ENCODE results near the gene TMX4.

TMX4 gene

DNA sequence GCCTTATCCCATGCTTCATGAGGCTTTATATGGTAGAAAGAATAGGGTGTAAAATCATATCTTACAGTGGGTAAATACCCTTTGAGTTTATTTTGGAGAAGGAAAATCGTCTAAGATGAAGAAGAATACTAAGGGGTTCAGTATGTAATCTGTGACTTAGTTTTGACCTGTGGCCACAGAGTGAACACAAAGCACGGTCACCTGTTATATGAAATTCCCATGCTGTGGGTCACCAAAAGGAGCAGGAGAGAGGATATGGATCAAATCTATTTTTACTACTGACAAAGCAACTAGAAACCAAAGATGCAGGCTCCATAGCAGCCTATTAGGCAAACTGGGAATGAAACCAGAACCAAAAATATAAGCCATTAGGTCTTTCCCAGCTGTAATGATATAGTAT, 75.7 kb downstream of the TMX4 start:
- no peak for DNase-seq (ENCODE audit: low read depth, low spot score)
- POLR2A ChIA-PET = no interaction called here
- CTCF ChIA-PET = interaction anchor here (2.7 kb wide), 1 partner anchor 778 kb away, joined by 12 read pairs; no protein-coding TSS in a partner anchor
- no peak overlapping the region for H3K4me3 ChIP-seq (ENCODE audit: low read depth, low read length)
- TF ChIP-seq, protein P1, sequence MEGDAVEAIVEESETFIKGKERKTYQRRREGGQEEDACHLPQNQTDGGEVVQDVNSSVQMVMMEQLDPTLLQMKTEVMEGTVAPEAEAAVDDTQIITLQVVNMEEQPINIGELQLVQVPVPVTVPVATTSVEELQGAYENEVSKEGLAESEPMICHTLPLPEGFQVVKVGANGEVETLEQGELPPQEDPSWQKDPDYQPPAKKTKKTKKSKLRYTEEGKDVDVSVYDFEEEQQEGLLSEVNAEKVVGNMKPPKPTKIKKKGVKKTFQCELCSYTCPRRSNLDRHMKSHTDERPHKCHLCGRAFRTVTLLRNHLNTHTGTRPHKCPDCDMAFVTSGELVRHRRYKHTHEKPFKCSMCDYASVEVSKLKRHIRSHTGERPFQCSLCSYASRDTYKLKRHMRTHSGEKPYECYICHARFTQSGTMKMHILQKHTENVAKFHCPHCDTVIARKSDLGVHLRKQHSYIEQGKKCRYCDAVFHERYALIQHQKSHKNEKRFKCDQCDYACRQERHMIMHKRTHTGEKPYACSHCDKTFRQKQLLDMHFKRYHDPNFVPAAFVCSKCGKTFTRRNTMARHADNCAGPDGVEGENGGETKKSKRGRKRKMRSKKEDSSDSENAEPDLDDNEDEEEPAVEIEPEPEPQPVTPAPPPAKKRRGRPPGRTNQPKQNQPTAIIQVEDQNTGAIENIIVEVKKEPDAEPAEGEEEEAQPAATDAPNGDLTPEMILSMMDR (IDR thresholded peaks at IDR 0.05; ENCODE audit: insufficient read depth, low read length, missing control alignments) = no peak

DNA sequence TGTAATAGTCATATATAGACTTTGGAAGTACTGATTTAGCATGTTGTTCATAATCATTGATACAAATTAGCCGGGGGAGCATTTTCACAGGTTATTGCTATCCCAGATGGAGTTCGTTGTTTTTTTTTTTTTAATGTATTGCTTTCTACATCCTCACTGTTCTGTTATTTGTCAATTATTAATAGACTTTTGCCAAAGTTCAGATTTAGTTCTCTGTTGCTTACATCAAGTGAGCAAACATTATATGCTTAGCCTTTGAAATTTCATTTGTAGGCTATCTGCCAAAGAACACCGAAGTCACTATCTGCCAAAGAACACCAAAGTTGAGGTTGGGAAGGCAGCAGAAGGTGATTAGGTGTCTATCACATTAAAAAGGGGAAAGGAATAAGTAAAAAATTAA, 79.2 kb downstream of the TMX4 start, which contains the start of gene HAO1:
HAO1 (minus strand) TSS at position 118 of the 400 bp plus-strand sequence; CDS start at position 82, 36 bp downstream.
- DNase-seq (ENCODE audit: low read depth, low spot score) = no peak
- ChIA-PET POLR2A (no interaction called here), CTCF (interaction anchor here (1.3 to 1.4 kb wide), 3 partner anchors 49 to 781 kb away, joined by 3 to 15 read pairs (median 4); no protein-coding TSS in a partner anchor)
- H3K4me3 ChIP-seq (ENCODE audit: low read depth, low read length) = no peak within 1 kb of the TSS
- TF ChIP-seq, protein P1 (IDR thresholded peaks at IDR 0.05; ENCODE audit: insufficient read depth, low read length, missing control alignments) = no peak

- no peak for DNase-seq (ENCODE audit: low read depth, low spot score)
- POLR2A ChIA-PET = no interaction called here
- no peak overlapping the region for H3K4me3 ChIP-seq (ENCODE audit: low read depth, low read length)
- TF ChIP-seq, protein P1 (IDR thresholded peaks at IDR 0.05; ENCODE audit: insufficient read depth, low read length, missing control alignments) = no peak
- CTCF ChIA-PET = interaction anchor here (6.3 to 11.4 kb wide), 2 partner anchors 50 to 782 kb away, joined by 73 to 290 read pairs; no protein-coding TSS in a partner anchor
Observed at GRCh38 chr20:7939663-7940062, 79.9 kb downstream of the TMX4 start.

GRCh38 chr20:7938058-7938457, 81.5 kb downstream of the TMX4 start:
- POLR2A ChIA-PET = no interaction called here
- CTCF ChIA-PET = interaction anchor here (0.6 to 11.4 kb wide), 16 partner anchors 11 to 1798 kb away, joined by 3 to 290 read pairs (median 8); no protein-coding TSS in a partner anchor
- no peak overlapping the region for H3K4me3 ChIP-seq (ENCODE audit: low read depth, low read length)
- no peak for DNase-seq (ENCODE audit: low read depth, low spot score)
- TF ChIP-seq, protein P1 (IDR thresholded peaks at IDR 0.05; ENCODE audit: insufficient read depth, low read length, missing control alignments) = no peak

GRCh38 chr20:7937328-7937727, 82.2 kb downstream of the TMX4 start:
- H3K4me3 ChIP-seq (ENCODE audit: low read depth, low read length) = no peak overlapping the region
- ChIA-PET CTCF (interaction anchor here (0.6 to 11.4 kb wide), 35 partner anchors 7 to 1797 kb away, joined by 3 to 290 read pairs (median 7); no protein-coding TSS in a partner anchor), POLR2A (no interaction called here)
- TF ChIP-seq, protein P1 (IDR thresholded peaks at IDR 0.05; ENCODE audit: insufficient read depth, low read length, missing control alignments) = no peak
- no peak for DNase-seq (ENCODE audit: low read depth, low spot score)

DNA sequence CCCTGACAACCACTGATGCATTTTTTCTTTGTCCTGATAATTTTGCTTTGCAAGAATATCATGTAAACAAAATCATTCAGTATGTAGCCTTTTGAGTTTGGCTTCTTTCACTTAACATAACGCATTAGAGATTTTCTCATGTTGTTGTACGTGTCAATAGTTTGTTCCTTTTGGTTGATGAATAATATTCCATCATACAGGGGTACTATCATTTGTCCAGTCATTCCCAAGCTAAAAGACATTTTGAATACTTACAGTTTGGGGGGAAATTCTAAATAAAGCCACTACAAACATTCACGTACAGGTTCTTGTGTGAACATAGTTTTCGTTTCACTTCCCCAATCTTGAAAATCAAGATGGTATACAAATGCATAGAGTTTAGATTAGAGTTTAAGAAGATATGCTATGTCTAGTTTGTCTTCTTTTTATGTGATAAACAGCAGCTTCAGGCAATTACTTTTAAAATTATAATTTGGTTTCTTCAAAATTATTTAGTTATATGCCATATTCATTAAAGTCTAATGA, 84.5 kb downstream of the TMX4 start:
- no peak overlapping the region for H3K4me3 ChIP-seq (ENCODE audit: low read depth, low read length)
- TF ChIP-seq, protein P1 (IDR thresholded peaks at IDR 0.05; ENCODE audit: insufficient read depth, low read length, missing control alignments) = no peak
- ChIA-PET POLR2A (no interaction called here), CTCF (interaction anchor here (1.2 to 11.4 kb wide), 9 partner anchors 8 to 787 kb away, joined by 3 to 290 read pairs (median 19); no protein-coding TSS in a partner anchor)
- DNase-seq (ENCODE audit: low read depth, low spot score) = no peak

Measured in AG04449 (cell line).